ENCODE data around the gene TCTN3. TPM values are rescaled to one million over a fixed set of nuclear protein-coding genes. Genes with fewer than 3 reads are reported as not detected.

The TCTN3 gene
- total RNA-seq, 1 donor from 2014 or later = 54.3 TPM

GRCh38 chr10:95716866-95717265, 23.1 kb upstream of the TCTN3 start:
- no peaks in the 10 kb centered on the region for H3K27me3 Mint-ChIP-seq (ENCODE audit: unreplicated experiment)
- TF ChIP-seq CTCF (IDR thresholded peaks at IDR 0.05; ENCODE audit: unreplicated experiment) = no peak
- no peak overlapping the region for H3K4me3 Mint-ChIP-seq (ENCODE audit: unreplicated experiment)
- H3K27ac Mint-ChIP-seq (ENCODE audit: unreplicated experiment) = no peak overlapping the region
- no peaks in the 10 kb centered on the region for H3K9me3 Mint-ChIP-seq (ENCODE audit: unreplicated experiment)
- DNase-seq (ENCODE audit: low spot score) = no peak
- no peaks in the 10 kb centered on the region for H3K36me3 Mint-ChIP-seq (ENCODE audit: low read depth, unreplicated experiment)
- peaks cover 13% of the 10 kb centered on the region for H3K4me1 Mint-ChIP-seq (ENCODE audit: unreplicated experiment)

- Mint-ChIP-seq H3K36me3 (ENCODE audit: low read depth, unreplicated experiment) (no peaks in the 10 kb centered on the region), H3K27ac (ENCODE audit: unreplicated experiment) (no peak overlapping the region), H3K4me3 (ENCODE audit: unreplicated experiment) (no peak overlapping the region), H3K27me3 (ENCODE audit: unreplicated experiment) (no peaks in the 10 kb centered on the region), H3K4me1 (ENCODE audit: unreplicated experiment) (peaks cover 13% of the 10 kb centered on the region), H3K9me3 (ENCODE audit: unreplicated experiment) (no peaks in the 10 kb centered on the region)
- no peak for TF ChIP-seq CTCF (IDR thresholded peaks at IDR 0.05; ENCODE audit: unreplicated experiment)
- DNase-seq (ENCODE audit: low spot score) = no peak
Observed at GRCh38 chr10:95716466-95716865, 22.7 kb upstream of the TCTN3 start.

- no peaks in the 10 kb centered on the region for H3K9me3 Mint-ChIP-seq (ENCODE audit: unreplicated experiment)
- no peaks in the 10 kb centered on the region for H3K27me3 Mint-ChIP-seq (ENCODE audit: unreplicated experiment)
- H3K4me3 Mint-ChIP-seq (ENCODE audit: unreplicated experiment) = no peak overlapping the region
- H3K4me1 Mint-ChIP-seq (ENCODE audit: unreplicated experiment) = no peaks in the 10 kb centered on the region
- no peaks in the 10 kb centered on the region for H3K36me3 Mint-ChIP-seq (ENCODE audit: low read depth, unreplicated experiment)
- no peak overlapping the region for H3K27ac Mint-ChIP-seq (ENCODE audit: unreplicated experiment)
- DNase-seq (ENCODE audit: low spot score) = no peak
- no peak for TF ChIP-seq CTCF (IDR thresholded peaks at IDR 0.05; ENCODE audit: unreplicated experiment)
Observed at GRCh38 chr10:95711492-95711891, 17.8 kb upstream of the TCTN3 start.

GRCh38 chr10:95706990-95707389, 13.3 kb upstream of the TCTN3 start:
- no peaks in the 10 kb centered on the region for H3K36me3 Mint-ChIP-seq (ENCODE audit: low read depth, unreplicated experiment)
- H3K4me3 Mint-ChIP-seq (ENCODE audit: unreplicated experiment) = no peak overlapping the region
- no peaks in the 10 kb centered on the region for H3K9me3 Mint-ChIP-seq (ENCODE audit: unreplicated experiment)
- H3K27ac Mint-ChIP-seq (ENCODE audit: unreplicated experiment) = no peak overlapping the region
- no peaks in the 10 kb centered on the region for H3K27me3 Mint-ChIP-seq (ENCODE audit: unreplicated experiment)
- TF ChIP-seq CTCF (IDR thresholded peaks at IDR 0.05; ENCODE audit: unreplicated experiment) = no peak
- H3K4me1 Mint-ChIP-seq (ENCODE audit: unreplicated experiment) = no peaks in the 10 kb centered on the region
- DNase-seq (ENCODE audit: low spot score) = no peak

GRCh38 chr10:95706573-95706972, 12.8 kb upstream of the TCTN3 start:
- no peaks in the 10 kb centered on the region for H3K9me3 Mint-ChIP-seq (ENCODE audit: unreplicated experiment)
- H3K27me3 Mint-ChIP-seq (ENCODE audit: unreplicated experiment) = no peaks in the 10 kb centered on the region
- no peaks in the 10 kb centered on the region for H3K4me1 Mint-ChIP-seq (ENCODE audit: unreplicated experiment)
- no peaks in the 10 kb centered on the region for H3K36me3 Mint-ChIP-seq (ENCODE audit: low read depth, unreplicated experiment)
- no peak for DNase-seq (ENCODE audit: low spot score)
- H3K4me3 Mint-ChIP-seq (ENCODE audit: unreplicated experiment) = no peak overlapping the region
- no peak overlapping the region for H3K27ac Mint-ChIP-seq (ENCODE audit: unreplicated experiment)
- TF ChIP-seq CTCF (IDR thresholded peaks at IDR 0.05; ENCODE audit: unreplicated experiment) = no peak
